GDM1 (cell line): ENCODE data around the gene CAPG.
"Not testable (repeated sequence)": the region's sequence is repeated elsewhere in the genome, so short reads cannot be mapped to it uniquely, and the experiment has no call there.

Source experiments
- DNase-seq: peaks from one replicate; lab custom pipeline; 2025; lab: John Stamatoyannopoulos, UW

The CAPG gene

GRCh38 chr2:85396531-85397470 lies 13.4 kb downstream of the CAPG start:
- no peak for DNase-seq

DNA sequence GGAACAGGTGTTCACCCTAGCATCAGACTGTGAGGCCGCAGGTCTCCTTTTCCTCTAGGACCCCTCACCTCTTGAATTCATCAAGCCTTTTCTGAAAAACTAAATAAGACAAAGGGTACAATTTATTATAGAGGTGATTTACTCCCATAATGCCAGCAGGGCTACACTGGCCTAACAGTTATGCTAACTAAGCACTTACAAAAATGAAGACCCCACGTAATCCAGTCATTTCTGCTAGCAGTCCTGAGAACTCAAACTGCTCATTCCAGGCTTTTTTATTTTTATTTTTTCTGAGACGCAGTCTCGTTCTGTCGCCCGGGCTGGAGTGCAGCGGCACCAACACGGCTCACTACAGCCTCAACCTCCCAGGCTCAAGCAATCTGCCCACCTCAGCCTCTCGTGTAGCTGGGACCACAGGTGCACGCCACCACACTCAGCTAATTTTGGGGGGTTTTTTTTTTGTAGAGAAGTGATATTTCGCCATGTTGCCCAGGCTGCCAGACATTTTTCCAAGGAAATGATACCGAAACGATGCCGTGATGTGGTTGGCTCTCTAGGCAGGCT lies 14.2 kb downstream of the CAPG start:
- DNase-seq, result no peak

GRCh38 chr2:85394976-85395375 lies 15.2 kb downstream of the CAPG start:
- DNase-seq, result no peak

DNA sequence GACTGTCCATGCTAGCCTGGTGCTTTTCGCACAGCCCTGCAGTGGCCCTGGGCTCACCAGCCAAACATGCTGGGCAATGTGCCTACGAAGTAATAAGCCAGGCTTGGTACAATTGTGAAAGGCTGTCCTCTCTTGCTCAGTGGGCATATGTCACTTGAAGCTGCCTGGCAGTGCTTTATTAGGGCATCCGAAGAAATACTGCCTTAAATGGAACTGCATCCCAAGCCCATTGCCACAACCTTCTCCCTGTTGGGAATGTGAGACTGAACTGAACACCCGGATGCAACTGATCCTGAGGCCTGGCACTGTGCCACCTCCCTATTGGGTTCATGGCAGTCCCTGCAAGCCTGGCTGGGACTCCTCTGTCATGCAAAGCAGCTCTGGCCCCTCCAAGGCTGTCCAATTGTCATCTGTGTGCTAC lies 15.9 kb downstream of the CAPG start:
- DNase-seq, result no peak

DNA sequence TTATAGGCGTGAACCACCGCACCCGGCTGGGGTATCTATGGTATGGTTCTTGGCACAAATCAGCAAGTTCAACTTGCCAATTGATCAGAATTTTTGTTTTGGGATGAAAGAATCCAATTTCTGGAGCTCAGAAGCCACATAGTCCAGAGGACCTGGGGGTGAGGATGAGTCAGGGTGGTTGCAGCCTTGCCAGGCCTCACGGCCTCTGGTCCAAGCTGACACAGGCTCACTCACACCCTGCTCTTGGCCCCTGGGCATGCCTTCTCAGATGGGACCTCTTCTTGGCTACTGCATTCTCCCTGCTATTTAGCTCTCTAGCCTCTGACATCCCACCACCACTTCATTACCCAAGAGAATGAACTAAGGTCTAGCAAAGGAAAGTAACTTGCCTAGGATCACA lies 16.3 kb downstream of the CAPG start:
- no peak for DNase-seq

- DNase-seq, result no peak
Measured at GRCh38 chr2:85390941-85391669, 19.1 kb downstream of the CAPG start.

- no peak for DNase-seq
Measured at GRCh38 chr2:85388878-85389538, 21.2 kb downstream of the CAPG start.

- DNase-seq, result no peak
Measured at GRCh38 chr2:85387754-85388153, 22.4 kb downstream of the CAPG start.

DNA sequence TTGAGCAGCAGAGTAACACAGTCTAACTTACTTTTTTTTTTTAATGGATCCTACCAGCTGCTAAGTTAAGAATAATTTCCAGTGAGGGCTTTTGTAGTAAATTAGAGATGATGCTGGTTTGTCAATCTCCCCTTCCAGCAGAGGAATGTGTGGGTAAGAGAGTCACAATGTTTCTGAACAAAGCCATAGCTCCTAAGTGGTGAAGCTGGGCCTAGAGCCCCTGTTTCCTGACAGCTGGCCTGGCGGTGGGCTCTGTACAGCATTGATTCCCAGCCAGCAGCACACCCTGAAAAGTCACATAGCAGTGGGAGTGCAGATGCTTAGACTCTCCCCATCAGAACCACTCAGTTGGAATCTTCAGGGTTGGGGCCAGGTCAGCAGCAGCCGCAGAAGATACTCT lies 24.4 kb downstream of the CAPG start:
- no peak for DNase-seq

GRCh38 chr2:85383850-85384249 lies 26.3 kb downstream of the CAPG start:
- DNase-seq, result no peak

GRCh38 chr2:85383151-85383550 lies 27.0 kb downstream of the CAPG start:
- DNase-seq, result not testable (repeated sequence)

DNA sequence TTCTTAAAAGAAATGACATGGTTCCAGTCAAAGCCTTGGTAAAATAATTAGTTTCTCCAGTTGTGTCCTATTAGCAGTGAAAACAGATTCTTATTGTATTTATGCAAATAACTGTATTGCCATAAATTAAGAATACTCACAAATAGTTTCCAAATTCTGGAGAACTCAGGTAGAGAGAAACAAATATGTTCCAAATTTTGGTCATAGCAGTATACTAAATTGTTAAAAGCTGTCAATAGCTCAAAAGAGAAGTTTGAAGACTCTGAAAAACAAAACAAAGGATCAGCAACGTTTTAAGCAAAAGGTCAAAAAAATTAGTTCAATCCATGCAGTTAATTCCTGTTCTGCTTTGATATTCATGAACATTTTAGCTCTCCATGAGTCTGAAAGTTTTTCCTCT lies 30.1 kb downstream of the CAPG start:
- no peak for DNase-seq

DNA sequence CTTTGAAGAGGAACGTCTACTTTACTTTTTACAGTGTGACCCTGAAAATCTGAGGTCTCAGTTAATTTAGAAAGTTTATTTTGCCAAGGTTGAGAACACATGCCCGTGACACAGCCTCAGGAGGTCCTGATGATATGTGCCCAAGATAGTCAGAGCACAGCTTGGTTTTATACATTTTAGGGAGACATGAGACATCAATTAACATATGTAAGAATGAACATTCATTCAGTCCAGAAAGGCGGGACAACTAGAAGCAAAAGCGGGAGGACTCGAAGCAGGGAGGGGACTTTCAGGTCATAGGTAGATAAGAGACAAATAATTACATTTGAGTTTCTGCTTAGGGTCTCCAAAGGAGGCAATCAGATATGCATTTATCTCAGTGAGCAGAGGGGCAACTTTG lies 31.9 kb downstream of the CAPG start:
- DNase-seq, result no peak

GRCh38 chr2:85377083-85377482 lies 33.1 kb downstream of the CAPG start:
- no peak for DNase-seq

DNA sequence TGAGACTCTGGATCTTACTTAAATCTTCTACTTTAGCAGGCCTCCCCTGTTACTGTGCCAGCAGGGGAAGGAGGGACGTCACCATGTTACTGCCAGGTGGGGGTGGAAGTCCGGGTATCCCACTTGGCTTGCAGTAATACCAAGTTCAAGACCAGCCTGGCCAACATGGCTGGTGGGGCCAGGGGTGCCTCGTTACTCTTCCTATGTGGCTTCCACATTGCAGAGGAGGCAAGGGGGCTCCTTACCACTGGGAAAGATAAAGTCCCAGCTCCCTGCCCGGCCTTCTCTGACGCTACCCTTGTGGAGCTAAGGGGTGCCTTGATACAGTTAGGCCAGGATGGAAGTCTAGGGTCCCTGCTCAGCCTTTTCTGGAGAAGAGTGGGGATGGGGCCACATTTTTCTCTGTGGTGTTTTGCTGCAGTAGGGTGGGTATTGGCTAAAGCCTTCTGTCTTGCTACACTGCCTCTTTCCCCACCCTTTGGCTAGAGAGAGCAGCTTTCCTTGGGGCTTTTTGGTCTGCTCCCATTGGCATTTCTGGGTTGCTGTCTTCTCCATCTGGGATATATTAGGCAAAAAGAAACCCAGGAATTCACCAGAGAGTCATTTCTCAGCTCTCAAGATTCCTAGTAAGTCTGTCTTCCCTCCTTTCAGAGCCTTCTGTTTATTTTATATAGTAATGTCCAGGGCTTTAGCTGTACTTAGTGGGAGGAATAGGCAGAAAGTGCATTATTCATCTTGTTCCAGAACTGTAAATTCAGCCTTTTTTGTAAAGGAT lies 33.7 kb downstream of the CAPG start:
- no peak for DNase-seq

DNA sequence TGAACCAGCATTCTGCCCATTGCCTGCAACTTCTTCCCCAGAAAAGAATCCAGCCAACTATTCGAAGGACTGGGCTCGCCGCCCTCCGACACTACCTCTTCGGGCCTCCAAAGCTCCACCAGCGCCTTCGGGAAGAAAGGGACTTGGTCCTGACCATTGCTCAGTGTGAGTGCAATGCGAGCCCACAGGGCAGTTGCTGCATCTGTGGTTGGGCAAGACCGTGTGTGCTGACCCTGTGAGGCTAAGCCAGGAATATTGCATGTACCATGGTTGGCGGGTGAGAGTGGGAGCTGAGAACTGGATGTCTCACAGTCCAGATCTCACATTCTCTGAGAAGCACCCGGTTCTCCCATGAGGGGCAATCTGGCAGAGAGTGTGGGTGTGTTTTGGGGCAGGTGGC lies 39.1 kb downstream of the CAPG start:
- no peak for DNase-seq

DNA sequence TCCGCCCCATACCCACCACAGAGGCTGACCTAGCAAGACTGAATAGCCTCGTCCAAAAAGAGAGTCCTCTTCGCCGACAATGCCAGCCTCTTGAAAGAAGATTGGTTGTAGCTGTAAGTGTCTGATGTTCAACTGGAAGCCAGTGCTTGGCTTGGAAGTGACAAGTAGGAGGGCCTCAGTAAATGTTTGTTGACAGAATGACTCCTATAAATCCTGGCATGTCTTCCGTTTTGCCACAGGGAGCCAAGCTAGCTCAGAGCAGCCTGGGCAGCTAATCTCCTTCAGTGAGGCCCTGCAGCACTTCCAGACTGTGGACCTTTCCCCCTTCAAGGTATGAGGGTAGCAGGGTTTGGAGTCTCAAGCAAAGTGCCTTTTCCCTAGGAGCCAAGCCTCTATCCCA lies 40.7 kb downstream of the CAPG start:
- no peak for DNase-seq

DNA sequence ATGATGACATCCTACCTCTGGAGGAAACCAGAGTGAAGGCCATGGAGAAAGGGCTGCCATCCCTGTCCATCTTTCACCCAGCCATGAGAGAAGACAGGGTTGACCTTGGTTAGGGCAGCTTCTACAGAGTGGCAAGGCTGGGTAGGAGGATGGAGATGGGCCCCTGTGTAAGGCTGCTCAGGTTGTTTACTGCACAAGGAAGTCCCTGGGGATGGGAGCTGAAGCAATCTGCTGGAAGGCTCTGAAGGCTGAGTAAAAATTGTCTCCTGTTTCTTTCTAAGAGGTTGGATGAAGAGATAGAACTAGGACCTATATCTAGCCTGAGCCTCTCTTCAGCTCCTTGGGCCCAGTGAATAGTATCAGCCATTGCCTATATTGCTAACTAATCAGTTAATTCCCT lies 41.2 kb downstream of the CAPG start:
- DNase-seq, result no peak

DNA sequence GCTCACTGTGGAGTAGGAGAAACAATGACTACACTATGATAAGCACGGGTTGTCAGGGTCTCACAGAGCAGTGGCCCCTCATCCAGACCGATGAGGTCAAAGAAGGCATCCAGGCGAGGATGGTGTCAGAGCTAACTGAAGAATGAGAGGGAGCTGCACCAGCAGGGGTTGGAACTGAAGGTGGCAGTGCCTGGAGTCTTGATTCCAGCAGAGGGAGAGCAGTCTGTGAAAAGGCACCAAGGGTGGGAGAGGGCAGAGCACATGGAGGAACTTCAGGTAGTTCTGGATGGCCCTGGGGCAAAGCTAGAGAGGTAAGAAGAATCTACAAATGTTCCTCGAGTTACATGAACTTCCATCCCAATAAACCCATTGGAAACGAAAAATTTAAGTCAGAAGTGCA lies 43.0 kb downstream of the CAPG start:
- no peak for DNase-seq

GRCh38 chr2:85362653-85363387 lies 47.3 kb downstream of the CAPG start:
- DNase-seq, result not testable (repeated sequence)

DNA sequence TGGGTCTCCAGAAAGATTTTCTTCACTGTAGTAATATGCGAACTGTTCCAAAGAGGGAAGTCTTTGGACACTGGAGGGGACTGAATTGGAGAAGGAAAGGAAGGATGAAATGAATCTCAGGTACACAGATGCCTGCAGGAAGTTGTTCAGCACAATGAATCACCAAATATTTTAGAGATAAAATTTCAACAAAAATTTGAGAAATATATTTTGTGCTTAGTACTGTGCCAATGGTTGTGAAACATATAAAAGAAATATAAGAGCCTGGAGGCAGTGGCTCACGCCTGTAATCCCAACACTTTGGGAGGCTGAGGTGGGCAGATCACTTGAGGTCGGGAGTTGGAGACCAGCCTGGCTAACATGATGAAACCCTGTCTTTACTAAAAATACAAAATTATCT lies 52.4 kb downstream of the CAPG start:
- no peak for DNase-seq
